Stimulated activated CD8-positive, alpha-beta memory T cell treated with anti-CD3 and anti-CD28 coated beads, Interleukin-15, amount 100 ng/mL, for 1 hour (primary cell): ENCODE results near the gene SH3GL1.
A peak's percentile ranks its signal among the peaks of the same experiment; 100 is the strongest.

Experiments used
- DNase-seq: peaks from one replicate; pipeline ENCODE4 v3.0.0-alpha.2; 2020; ENCODE audit warnings: low read depth

SH3GL1 gene, protein sequence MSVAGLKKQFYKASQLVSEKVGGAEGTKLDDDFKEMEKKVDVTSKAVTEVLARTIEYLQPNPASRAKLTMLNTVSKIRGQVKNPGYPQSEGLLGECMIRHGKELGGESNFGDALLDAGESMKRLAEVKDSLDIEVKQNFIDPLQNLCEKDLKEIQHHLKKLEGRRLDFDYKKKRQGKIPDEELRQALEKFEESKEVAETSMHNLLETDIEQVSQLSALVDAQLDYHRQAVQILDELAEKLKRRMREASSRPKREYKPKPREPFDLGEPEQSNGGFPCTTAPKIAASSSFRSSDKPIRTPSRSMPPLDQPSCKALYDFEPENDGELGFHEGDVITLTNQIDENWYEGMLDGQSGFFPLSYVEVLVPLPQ

GRCh38 chr19:4400135-4400936 is at the start of gene SH3GL1:
Gene SH3GL1 (minus strand): TSS chr19:4400547. CDS start chr19:4400368, 179 bp downstream.
- DNase-seq: peak; percentile 82

- no peak for DNase-seq
These were observed 49.3 kb upstream of the SH3GL1 start for GRCh38 chr19:4449639-4450028.

DNA sequence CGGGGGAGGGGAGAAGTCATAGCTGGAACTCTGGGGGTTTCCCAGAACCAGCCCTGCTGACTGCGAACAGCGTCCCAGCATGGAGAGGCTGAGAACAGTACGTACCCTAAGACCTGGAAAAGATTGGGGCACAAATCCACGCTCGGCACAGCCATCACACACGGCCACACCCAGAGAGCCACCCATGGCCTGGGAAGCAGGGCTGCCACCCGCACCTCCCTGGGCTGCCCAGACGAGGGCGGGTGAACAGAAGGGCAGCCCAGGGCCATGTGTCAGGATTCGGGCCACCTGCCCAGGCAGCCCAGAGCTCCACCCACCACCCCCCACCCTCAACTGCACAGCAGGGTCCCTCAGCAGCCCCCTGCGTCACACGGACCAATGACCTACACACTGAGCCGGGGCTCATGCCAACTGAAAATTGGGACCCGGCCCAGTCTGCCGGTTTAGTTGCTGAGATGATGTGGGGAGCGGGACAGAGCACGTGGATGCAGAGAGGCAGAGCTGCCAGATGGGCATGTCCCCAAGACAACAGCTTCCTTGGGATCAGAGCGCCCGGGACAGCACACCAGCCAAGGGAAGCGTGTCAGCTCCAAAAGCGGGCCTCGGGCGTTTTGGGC is 48.8 kb upstream of the SH3GL1 start:
- no peak for DNase-seq

GRCh38 chr19:4448147-4448985 is 48.0 kb upstream of the SH3GL1 start:
- DNase-seq: no peak

DNA sequence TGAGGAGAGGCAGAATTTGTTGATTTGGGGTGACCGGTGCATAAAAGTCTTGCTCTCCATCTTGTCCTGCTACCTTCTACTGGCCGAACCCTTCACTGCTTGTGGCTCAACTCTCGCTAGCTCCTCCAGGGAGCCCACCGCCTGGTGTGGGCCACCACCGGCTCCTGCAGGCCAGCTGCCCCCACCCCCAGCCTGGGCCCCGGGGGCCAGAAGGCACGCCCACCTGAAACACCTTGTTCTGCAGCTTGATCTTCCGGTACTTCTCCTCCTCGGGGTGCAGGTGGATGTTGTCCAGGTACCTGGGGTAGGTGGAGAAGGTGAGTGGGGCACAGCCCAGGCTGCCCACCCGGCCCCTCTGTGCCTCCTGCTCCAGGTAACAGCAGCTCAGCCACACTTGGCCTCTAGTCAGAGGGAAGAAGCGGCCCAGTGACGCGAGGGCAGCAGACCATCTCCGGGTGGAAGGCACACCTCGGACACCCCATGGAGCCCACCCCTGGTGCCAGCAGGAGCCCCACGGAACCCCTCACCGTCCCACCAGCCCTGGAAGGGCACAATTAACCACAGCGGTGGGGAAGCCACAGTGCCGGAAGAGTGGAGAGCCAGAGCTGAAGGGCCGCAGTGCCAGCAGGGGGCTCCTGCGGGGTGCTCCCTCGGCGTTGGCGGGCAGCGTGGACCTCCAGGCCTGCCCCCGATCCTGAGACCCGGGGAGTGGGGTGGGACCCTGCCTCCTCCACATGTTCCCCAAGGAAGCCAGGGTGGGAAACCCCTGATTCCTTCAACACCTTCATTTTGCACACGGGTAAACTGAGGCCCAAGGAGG is 47.2 kb upstream of the SH3GL1 start:
- no peak for DNase-seq

DNA sequence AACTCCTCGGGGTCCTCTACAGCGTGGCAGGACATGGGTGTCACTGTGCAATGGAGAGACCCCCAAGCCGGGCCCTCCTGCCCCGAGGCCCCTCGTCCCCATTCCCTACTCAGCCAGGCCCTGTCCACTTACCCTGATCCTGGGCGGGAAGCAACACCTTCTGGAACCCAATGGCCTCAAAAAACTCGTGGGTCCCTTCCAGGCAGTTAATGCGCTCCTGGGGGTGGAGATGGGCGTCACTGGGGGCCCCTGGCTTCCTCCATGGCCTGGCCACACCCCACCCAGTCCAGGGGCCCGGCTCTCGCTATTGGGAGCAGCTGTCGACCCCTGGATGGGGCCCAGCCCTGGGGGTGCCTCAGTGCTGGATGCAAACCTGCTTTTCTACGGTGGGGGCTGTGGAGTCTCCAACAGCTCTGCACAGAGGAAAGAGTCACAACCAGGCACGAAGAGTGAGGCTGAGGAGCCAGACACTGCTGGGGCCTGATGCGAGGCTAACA is 46.4 kb upstream of the SH3GL1 start:
- no peak for DNase-seq

DNA sequence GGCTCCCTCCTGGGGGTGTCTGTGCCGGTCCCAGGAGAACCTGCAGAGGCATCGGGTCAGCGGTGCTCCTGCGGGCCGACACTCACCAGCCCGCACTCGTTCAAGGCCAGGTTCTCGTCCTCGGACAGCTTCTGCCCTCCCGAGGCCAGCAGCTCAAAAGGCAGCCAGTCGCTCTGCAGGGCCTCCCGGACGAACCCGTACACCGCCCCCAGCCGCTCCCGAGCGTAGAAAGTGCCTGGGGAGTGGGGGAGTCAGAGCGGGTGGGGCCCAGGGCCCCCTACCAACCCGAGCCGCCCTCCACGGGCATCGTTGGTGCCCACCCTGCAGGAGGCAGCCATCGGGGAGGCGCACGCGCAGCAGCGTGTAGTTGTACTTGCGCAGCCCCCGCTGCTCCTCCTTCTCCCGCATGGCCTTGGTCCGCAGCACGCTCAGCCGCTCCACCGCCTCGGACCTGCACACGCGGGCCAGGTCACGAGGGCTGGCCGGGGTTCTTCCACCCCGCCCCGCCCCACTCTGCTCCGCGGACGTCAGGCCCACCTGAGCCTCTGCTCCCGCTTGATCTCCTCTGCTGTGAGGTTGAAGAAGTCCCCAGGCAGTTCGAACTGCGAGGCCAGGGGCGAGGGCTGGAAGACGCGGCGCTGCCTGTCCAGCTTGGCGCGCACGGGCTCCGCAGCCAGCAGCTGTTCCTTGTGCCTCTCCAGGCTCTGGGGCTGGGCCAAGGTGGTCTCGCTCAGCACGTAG is 45.8 kb upstream of the SH3GL1 start:
- DNase-seq: no peak

GRCh38 chr19:4444765-4445741 is 44.7 kb upstream of the SH3GL1 start:
- no peak for DNase-seq

GRCh38 chr19:4443966-4444764 is 43.8 kb upstream of the SH3GL1 start:
- no peak for DNase-seq

GRCh38 chr19:4443188-4443587 is 42.8 kb upstream of the SH3GL1 start:
- DNase-seq: no peak

GRCh38 chr19:4442819-4443146 is 42.4 kb upstream of the SH3GL1 start:
- DNase-seq: no peak

DNA sequence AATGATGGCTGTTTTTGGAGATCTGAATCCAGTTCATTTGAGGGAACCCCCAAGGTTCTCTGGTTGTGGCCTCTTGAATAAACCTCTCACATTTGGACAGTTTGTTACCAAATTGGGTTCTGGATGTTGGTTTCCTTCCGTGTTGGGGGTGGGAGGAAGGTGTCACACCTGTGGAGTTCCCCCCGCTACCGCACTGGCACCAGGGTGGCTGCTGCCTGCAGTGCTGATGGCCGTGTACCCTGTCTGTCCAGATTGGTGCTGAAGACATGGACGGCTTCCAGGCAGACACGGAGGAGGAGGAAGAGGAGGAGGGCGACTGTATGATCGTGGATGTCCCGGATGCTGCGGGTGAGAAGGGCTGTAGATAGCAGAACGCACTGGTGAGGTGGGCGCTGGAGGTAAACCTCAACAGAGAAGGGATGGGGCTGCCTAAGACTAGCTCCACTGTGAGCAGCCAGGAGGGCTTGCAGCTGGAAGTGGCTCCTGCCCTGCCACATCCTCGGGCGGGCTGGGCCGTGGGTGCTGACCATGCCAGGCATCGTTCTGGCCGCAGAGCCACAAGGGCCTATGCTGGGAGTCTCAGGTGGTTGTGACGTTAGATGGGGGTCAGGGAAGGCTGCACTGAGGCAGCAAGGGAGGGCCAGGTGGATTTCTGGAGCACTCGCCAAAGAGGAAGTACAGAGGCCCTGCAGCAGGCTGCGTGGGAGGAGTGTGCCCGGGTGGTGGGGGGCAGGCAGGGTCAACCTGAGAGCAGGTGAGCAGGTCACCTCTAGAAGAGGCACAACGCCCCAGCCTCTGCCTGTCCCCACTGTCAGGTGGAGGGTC is 41.9 kb upstream of the SH3GL1 start:
- DNase-seq: no peak

- no peak for DNase-seq
These were observed 38.9 kb upstream of the SH3GL1 start for GRCh38 chr19:4439243-4439642.

DNA sequence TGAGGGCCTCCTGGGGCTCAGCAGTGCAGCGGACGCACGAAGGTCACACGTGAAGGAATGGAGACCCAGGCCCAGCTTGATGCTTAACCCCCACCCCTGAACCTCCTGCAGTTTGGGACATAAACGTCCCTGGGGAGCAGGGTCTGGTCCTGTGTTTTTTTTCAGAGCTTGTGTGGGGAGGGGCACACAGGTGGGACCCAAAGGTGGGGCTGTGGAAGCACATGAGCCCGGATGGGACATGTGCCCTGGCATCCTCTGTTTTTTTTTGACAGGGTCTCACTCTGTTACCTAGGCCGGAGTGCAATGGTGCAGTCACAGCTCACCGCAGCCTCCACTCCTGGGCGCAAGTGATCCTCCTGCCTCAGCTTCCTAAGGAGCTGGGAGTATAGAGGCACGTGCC is 36.8 kb upstream of the SH3GL1 start:
- DNase-seq: no peak

GRCh38 chr19:4436231-4436630 is 35.9 kb upstream of the SH3GL1 start:
- DNase-seq: no peak

GRCh38 chr19:4434391-4434790 is 34.0 kb upstream of the SH3GL1 start:
- no peak for DNase-seq

DNA sequence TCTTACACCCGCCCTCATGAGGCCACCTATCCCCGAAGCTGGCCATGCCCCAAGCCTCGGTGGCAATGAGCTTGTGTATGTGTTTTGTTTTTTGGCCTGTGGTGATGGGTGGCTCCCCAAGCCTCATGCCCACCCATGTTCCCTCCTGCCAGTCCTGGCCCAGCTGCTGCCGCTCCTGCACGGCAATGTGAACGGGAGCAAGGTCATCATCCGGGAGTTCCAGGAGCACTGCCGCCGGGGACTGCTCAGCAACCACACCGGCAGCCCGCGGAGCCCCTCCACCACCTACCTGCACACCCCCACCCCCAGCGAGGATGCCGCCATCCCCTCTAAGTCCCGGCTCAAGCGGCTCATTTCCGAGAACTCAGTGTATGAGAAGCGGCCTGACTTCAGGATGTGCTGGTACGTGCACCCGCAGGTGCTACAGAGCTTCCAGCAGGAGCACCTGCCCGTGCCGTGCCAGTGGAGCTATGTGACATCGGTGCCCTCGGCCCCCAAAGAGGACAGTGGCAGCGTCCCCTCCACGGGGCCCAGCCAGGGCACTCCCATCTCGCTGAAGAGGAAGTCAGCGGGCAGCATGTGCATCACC is 32.7 kb upstream of the SH3GL1 start:
- DNase-seq: no peak
